Panc1 (cell line): ENCODE data around the gene FARSA. TPM values are rescaled to one million over a fixed set of nuclear protein-coding genes. Genes with fewer than 3 reads are reported as not detected.
"Not testable (repeated sequence)": the region's sequence is repeated elsewhere in the genome, so short reads cannot be mapped to it uniquely, and the experiment has no call there.

Experiments used
- ATAC-seq: fragments of 200-7000 bp; cut with Tn5 transposase; 2 replicates; pipeline ENCODE4 v1.9.1; 2020; ENCODE audit warnings: mild to moderate bottlenecking, moderate library complexity
- BruUV-seq: library from RNA; stranded (reverse); fragments of 400-500 nt; replicated peaks from 2 replicates; lab custom pipeline; 2021; lab: Mats Ljungman, UMichigan
- CTCF ChIA-PET: fragments of 300-600 bp; sonication (Branson Sonifier 250); formaldehyde crosslinking; loops from one replicate; lab custom pipeline; 2022; ENCODE audit warnings: antibody characterized with exemption; lab: Charles Lee
- POLR2A ChIA-PET: fragments of 300-600 bp; sonication (Branson Sonifier 250); formaldehyde crosslinking; loops from one replicate; lab custom pipeline; 2022; ENCODE audit warnings: antibody characterized with exemption; lab: Charles Lee
- DNase-seq: peaks from one replicate; pipeline ENCODE4 v3.0.0-alpha.2; 2010; ENCODE audit warnings: low read depth, low spot score
- H3K27ac ChIP-seq: 2 replicates; pipeline ENCODE4 v1.5.1; 2011; ENCODE audit warnings: mild to moderate bottlenecking, low read length, inconsistent platforms
- H3K27me3 ChIP-seq: fragments of 200-500 bp; sonication (Bioruptor generic); 2 replicates; pipeline ENCODE4 v1.6.0; 2014; ENCODE audit warnings: low read length, inconsistent platforms; ENCODE audit not compliant: control insufficient read depth, insufficient read depth
- H3K36me3 ChIP-seq: fragments of 200-500 bp; sonication (Bioruptor generic); 2 replicates; pipeline ENCODE4 v1.5.1; 2014; ENCODE audit warnings: inconsistent platforms, mild to moderate bottlenecking, low read length, moderate library complexity; ENCODE audit not compliant: control insufficient read depth, insufficient read depth
- H3K4me1 ChIP-seq: 2 replicates; pipeline ENCODE4 v1.5.1; 2011; ENCODE audit warnings: inconsistent platforms, mild to moderate bottlenecking, low read length, moderate library complexity; ENCODE audit not compliant: control insufficient read depth, insufficient read depth
- H3K4me3 ChIP-seq, 2 experiments: 2 replicates each; pipeline ENCODE4 v1.5.1; 2011 to 2012; ENCODE audit warnings: low read depth in 2 of 2, low read length in 2 of 2, mild to moderate bottlenecking in 2 of 2, inconsistent platforms in 1 of 2, moderate library complexity in 1 of 2
- H3K9me3 ChIP-seq: fragments of 200-500 bp; sonication (Bioruptor generic); 2 replicates; pipeline ENCODE4 v1.5.1; 2014; ENCODE audit warnings: low read depth, mild to moderate bottlenecking, inconsistent platforms, low read length, moderate library complexity; ENCODE audit not compliant: control insufficient read depth, insufficient read depth
- POLR2AphosphoS5 ChIP-seq: IDR thresholded peaks from 2 replicates; pipeline ENCODE4 v1.6.1; 2012; ENCODE audit warnings: mild to moderate bottlenecking, low read depth, low read length, moderate library complexity
- SIN3A ChIP-seq: IDR thresholded peaks from 2 replicates; pipeline ENCODE4 v1.6.1; 2012; ENCODE audit warnings: low read depth, mild to moderate bottlenecking, low read length, moderate library complexity, borderline replicate concordance; ENCODE audit not compliant: insufficient read depth
- TCF7L2 ChIP-seq: IDR thresholded peaks from 2 replicates; pipeline ENCODE4 v1.6.1; 2011; ENCODE audit warnings: mild to moderate bottlenecking, low read depth, low read length, inconsistent platforms
- in situ Hi-C: cut with HindIII; loops from 2 replicates; pipeline ENCODE4 v1.10.0; 2016; ENCODE audit warnings: low sequenced_read_pairs, low pct_unique_long_range_greater_than_20kb
- intact Hi-C: fragments of 100-400 bp; cut with micrococcal nuclease; formaldehyde crosslinking; loops from one replicate; pipeline ENCODE4 v1.10.0; 2022; ENCODE audit not compliant: unreplicated experiment
- total RNA-seq: library from RNA; stranded (reverse); gene quantifications from one replicate; pipeline ENCODE4 v1.2.1, GENCODE V29; 2021; ENCODE audit not compliant: unreplicated experiment
- TF ChIP-seq, protein P1 (sequence below): fragments of 450-650 bp; IDR thresholded peaks from 2 replicates; pipeline ENCODE4 v1.5.1; 2017; ENCODE audit warnings: mild to moderate bottlenecking
- TF ChIP-seq, protein P2 (sequence below), 2 experiments: IDR thresholded peaks; 2 replicates each; pipeline ENCODE4 v1.6.1; 2011 to 2012; ENCODE audit warnings: low read depth in 2 of 2, control low read depth in 1 of 2, low read length in 1 of 2, mild to moderate bottlenecking in 1 of 2, moderate library complexity in 1 of 2; ENCODE audit not compliant: insufficient read depth in 1 of 2

FARSA gene
- total RNA-seq, 1 experiment from 2014 or later: 80.3 TPM

DNA sequence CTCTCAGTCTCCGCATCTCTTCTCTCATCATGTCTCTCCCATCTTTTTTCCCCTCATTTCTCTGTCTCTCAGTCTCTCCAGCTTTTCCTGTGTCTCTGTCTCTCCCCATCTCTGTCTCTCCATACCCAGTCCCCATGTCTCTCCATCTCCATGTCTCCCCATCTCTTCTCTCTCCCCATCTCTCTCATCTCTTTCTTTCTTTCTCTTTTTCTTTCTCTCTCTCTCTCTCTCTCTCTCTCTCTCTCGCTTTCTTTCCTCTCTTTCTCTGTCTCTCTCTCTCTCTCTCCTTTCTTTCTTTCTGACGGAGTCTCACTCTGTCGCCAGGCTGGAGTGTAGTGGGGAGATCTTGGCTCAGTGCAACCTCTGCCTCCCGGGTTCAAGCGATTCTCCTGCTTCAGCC lies 49.1 kb upstream of the FARSA start:
- BruUV-seq: no TSS peak
- Histone ChIP-seq H3K36me3 (no peaks in the 10 kb centered on the region), H3K4me1 (peaks cover 12% of the 10 kb centered on the region), H3K9me3 (no peaks in the 10 kb centered on the region), H3K4me3 (no peak overlapping the region), H3K27me3 (no peaks in the 10 kb centered on the region), H3K27ac (peak overlapping the region; percentile 48; the same call in 1 of the 2 replicates)
- ATAC-seq (no peak), DNase-seq (no peak)
- ChIA-PET POLR2A (interaction anchor here (0.7 kb wide), 1 partner anchor 9 kb away, joined by 3 read pairs; no protein-coding TSS in a partner anchor), CTCF (interaction anchor here (0.6 kb wide), 2 partner anchors 91 to 109 kb away, joined by 3 to 9 read pairs; no protein-coding TSS in a partner anchor)
- intact Hi-C loops (loop anchor here (10.0 kb wide), 1 partner anchor 52 kb away; no protein-coding TSS in a partner anchor), in situ Hi-C loops (no loop called here)
- no peak for TF ChIP-seq POLR2AphosphoS5
- TF ChIP-seq, protein P1, sequence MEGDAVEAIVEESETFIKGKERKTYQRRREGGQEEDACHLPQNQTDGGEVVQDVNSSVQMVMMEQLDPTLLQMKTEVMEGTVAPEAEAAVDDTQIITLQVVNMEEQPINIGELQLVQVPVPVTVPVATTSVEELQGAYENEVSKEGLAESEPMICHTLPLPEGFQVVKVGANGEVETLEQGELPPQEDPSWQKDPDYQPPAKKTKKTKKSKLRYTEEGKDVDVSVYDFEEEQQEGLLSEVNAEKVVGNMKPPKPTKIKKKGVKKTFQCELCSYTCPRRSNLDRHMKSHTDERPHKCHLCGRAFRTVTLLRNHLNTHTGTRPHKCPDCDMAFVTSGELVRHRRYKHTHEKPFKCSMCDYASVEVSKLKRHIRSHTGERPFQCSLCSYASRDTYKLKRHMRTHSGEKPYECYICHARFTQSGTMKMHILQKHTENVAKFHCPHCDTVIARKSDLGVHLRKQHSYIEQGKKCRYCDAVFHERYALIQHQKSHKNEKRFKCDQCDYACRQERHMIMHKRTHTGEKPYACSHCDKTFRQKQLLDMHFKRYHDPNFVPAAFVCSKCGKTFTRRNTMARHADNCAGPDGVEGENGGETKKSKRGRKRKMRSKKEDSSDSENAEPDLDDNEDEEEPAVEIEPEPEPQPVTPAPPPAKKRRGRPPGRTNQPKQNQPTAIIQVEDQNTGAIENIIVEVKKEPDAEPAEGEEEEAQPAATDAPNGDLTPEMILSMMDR: no peak
- TF ChIP-seq, protein P2, sequence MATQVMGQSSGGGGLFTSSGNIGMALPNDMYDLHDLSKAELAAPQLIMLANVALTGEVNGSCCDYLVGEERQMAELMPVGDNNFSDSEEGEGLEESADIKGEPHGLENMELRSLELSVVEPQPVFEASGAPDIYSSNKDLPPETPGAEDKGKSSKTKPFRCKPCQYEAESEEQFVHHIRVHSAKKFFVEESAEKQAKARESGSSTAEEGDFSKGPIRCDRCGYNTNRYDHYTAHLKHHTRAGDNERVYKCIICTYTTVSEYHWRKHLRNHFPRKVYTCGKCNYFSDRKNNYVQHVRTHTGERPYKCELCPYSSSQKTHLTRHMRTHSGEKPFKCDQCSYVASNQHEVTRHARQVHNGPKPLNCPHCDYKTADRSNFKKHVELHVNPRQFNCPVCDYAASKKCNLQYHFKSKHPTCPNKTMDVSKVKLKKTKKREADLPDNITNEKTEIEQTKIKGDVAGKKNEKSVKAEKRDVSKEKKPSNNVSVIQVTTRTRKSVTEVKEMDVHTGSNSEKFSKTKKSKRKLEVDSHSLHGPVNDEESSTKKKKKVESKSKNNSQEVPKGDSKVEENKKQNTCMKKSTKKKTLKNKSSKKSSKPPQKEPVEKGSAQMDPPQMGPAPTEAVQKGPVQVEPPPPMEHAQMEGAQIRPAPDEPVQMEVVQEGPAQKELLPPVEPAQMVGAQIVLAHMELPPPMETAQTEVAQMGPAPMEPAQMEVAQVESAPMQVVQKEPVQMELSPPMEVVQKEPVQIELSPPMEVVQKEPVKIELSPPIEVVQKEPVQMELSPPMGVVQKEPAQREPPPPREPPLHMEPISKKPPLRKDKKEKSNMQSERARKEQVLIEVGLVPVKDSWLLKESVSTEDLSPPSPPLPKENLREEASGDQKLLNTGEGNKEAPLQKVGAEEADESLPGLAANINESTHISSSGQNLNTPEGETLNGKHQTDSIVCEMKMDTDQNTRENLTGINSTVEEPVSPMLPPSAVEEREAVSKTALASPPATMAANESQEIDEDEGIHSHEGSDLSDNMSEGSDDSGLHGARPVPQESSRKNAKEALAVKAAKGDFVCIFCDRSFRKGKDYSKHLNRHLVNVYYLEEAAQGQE (IDR thresholded peaks at IDR 0.05; ENCODE audit: insufficient read depth in 1 of 2, low read depth in 2 of 2, low read length in 1 of 2): no peak
- no peak for TF ChIP-seq TCF7L2
- TF ChIP-seq SIN3A: no peak

DNA sequence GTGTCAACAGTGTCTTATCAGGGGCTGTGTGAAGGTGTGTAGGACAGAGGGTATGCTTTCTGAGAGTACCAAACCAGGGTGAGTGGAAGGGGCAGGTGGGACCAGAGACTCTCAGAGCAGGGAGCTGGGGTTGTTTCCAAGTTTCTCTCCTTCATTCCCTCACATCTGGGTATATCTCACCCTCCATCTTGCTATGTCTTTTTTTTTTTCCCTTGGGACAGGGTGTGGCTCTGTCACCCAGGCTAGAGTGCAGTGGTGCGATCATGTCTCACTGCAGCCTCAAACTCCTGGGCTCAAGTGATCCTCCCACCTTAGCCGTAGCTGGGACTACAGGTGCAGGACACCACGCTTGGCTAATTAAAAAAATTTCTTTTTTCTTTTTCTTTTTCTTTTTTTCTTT lies 46.5 kb upstream of the FARSA start:
- no peak overlapping the region for H3K4me3 ChIP-seq
- H3K9me3 ChIP-seq: no peaks in the 10 kb centered on the region
- TF ChIP-seq SIN3A (no peak), POLR2AphosphoS5 (no peak), TCF7L2 (no peak)
- TF ChIP-seq, protein P1: no peak
- TF ChIP-seq, protein P2 (IDR thresholded peaks at IDR 0.05; ENCODE audit: insufficient read depth in 1 of 2, low read depth in 2 of 2, low read length in 1 of 2): no peak
- POLR2A ChIA-PET: interaction anchor here (0.5 kb wide), 1 partner anchor 274 kb away, joined by 5 read pairs; no protein-coding TSS in a partner anchor
- in situ Hi-C loops: no loop called here
- H3K36me3 ChIP-seq: no peaks in the 10 kb centered on the region
- BruUV-seq: no TSS peak
- no peaks in the 10 kb centered on the region for H3K27me3 ChIP-seq
- ATAC-seq (no peak), DNase-seq (no peak)
- CTCF ChIA-PET: no interaction called here
- peaks cover 7% of the 10 kb centered on the region for H3K4me1 ChIP-seq
- no peak overlapping the region for H3K27ac ChIP-seq
- intact Hi-C loops: loop anchor here (5.0 to 10.0 kb wide), 3 partner anchors 55 to 282 kb away; no protein-coding TSS in a partner anchor

- POLR2A ChIA-PET, H3K27me3 ChIP-seq, DNase-seq, in situ Hi-C loops, H3K27ac ChIP-seq, H3K4me1 ChIP-seq, H3K36me3 ChIP-seq, ATAC-seq, BruUV-seq, H3K4me3 ChIP-seq, H3K9me3 ChIP-seq: not testable (repeated sequence)
- CTCF ChIA-PET: interaction anchor here (1.9 kb wide), 1 partner anchor 10 kb away, joined by 24 read pairs; no protein-coding TSS in a partner anchor
- intact Hi-C loops: loop anchor here (5.0 kb wide), 2 partner anchors 116 to 286 kb away; no protein-coding TSS in a partner anchor
These were observed 42.6 kb upstream of the FARSA start for GRCh38 chr19:12976109-12976508.
